SU-DHL-6 (cell line): ENCODE measurements around the gene CADM1.

Experiments used
- H2AFZ ChIP-seq: fragments of 200-600 bp; sonication (generic); 2 replicates; pipeline ENCODE4 v1.6.1; 2014; ENCODE audit warnings: low read depth, mild to moderate bottlenecking, moderate library complexity, mixed read lengths, antibody characterized with exemption, low read length; ENCODE audit not compliant: severe bottlenecking
- H3F3A ChIP-seq: fragments of 200-600 bp; shearing (Covaris generic); 2 replicates; pipeline ENCODE4 v1.6.0; 2016; ENCODE audit warnings: antibody characterized with exemption, mild to moderate bottlenecking; ENCODE audit not compliant: insufficient read depth
- H3K27ac ChIP-seq: fragments of 200-600 bp; sonication (generic); 2 replicates; pipeline ENCODE4 v1.5.1; 2016; ENCODE audit warnings: low read depth, mild to moderate bottlenecking, low read length, moderate library complexity, mixed read lengths
- H3K27me3 ChIP-seq: fragments of 200-600 bp; sonication (generic), shearing (Covaris generic); 2 replicates; pipeline ENCODE4 v1.6.0; 2014; ENCODE audit warnings: mild to moderate bottlenecking, low read length
- H3K36me3 ChIP-seq: fragments of 200-600 bp; sonication (generic); 2 replicates; pipeline ENCODE4 v1.6.1; 2014; ENCODE audit warnings: mild to moderate bottlenecking, low read length, mixed read lengths
- H3K4me2 ChIP-seq: fragments of 300-600, 200-600 bp; shearing (Covaris generic), sonication (generic); 2 replicates; pipeline ENCODE4 v1.6.0; 2014; ENCODE audit warnings: low read length, low read depth, mild to moderate bottlenecking; ENCODE audit not compliant: poor library complexity, severe bottlenecking
- H3K4me3 ChIP-seq: fragments of 200-600 bp; sonication (generic); 2 replicates; pipeline ENCODE4 v1.5.1; 2014; ENCODE audit warnings: antibody characterized with exemption, low read length, mild to moderate bottlenecking, mixed read lengths; ENCODE audit not compliant: insufficient read depth, poor library complexity, severe bottlenecking
- H3K79me2 ChIP-seq: fragments of 200-600 bp; sonication (generic); 2 replicates; pipeline ENCODE4 v1.6.1; 2014; ENCODE audit warnings: mild to moderate bottlenecking, low read length, moderate library complexity; ENCODE audit not compliant: insufficient read depth
- H3K9ac ChIP-seq: fragments of 200-600 bp; sonication (generic); 2 replicates; pipeline ENCODE4 v1.7.0; 2014; ENCODE audit warnings: mild to moderate bottlenecking, low read length
- H3K9me2 ChIP-seq: fragments of 200-600 bp; sonication (generic); replicated peaks from 2 replicates; pipeline ENCODE4 v1.6.1; 2014; ENCODE audit warnings: low read length; ENCODE audit not compliant: insufficient read depth
- H3K9me3 ChIP-seq: fragments of 200-600 bp; sonication (generic); 2 replicates; pipeline ENCODE4 v1.6.1; 2014; ENCODE audit warnings: low read length, mixed read lengths; ENCODE audit not compliant: insufficient read depth
- H4K20me1 ChIP-seq: fragments of 200-600 bp; sonication (generic); 2 replicates; pipeline ENCODE4 v1.6.1; 2014; ENCODE audit warnings: low read depth, mild to moderate bottlenecking, antibody characterized with exemption, low read length, moderate library complexity, mixed read lengths
- CTCF ChIP-seq: fragments of 200-600 bp; sonication (generic); IDR thresholded peaks from one replicate; pipeline ENCODE4 v1.5.1; 2017; ENCODE audit warnings: antibody characterized with exemption, mild to moderate bottlenecking, low read length, moderate library complexity; ENCODE audit not compliant: insufficient read depth, poor library complexity, severe bottlenecking
- EZH2phosphoT487 ChIP-seq: fragments of 200-600 bp; sonication (generic), shearing (Covaris generic); conservative IDR thresholded peaks from 2 replicates; pipeline ENCODE4 v1.6.1; 2018; ENCODE audit warnings: mild to moderate bottlenecking, antibody characterized with exemption, low read length, moderate library complexity, mixed read lengths

Gene CADM1

DNA sequence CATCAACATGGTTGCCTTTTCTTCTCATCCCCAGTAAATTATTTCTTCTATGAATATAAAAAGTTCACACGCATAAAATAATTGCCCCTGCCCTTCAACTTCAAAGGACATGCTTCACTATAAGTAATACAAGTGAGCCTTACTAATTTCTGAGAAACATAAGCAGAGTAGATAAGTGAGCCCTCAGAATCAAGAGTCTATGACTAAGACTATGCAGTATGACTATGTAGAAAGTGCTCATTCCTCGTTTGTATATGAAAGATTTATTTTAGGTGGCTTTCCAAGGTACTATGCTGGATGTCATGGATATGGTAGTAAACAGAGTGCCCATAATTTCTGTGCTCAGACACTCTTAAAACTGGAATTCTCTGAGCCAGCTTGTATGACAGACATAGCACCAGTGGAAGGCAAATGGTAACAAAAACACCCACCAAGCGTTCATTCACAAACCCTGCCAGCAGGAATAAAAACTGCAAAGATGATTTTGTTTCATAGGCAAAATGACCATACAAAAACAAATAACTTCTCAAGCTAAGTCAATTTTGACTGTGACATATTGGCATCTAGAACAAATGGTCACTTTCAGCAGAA, 189.8 kb downstream of the CADM1 start:
- TF ChIP-seq CTCF (no peak), EZH2phosphoT487 (no peak)
- no peaks in the 10 kb centered on the region for H3K27me3 ChIP-seq

GRCh38 chr11:115313224-115313838, 190.9 kb downstream of the CADM1 start:
- Histone ChIP-seq H4K20me1 (no peaks in the 10 kb centered on the region), H3F3A (no peaks in the 10 kb centered on the region), H3K36me3 (no peaks in the 10 kb centered on the region), H2AFZ (no peak overlapping the region), H3K27ac (no peak overlapping the region), H3K4me2 (no peak overlapping the region), H3K4me3 (no peak overlapping the region), H3K9ac (no peak overlapping the region), H3K9me3 (no peaks in the 10 kb centered on the region), H3K27me3 (no peaks in the 10 kb centered on the region), H3K9me2 (no peaks in the 10 kb centered on the region), H3K79me2 (no peaks in the 10 kb centered on the region)
- no peak for TF ChIP-seq EZH2phosphoT487
- no peak for TF ChIP-seq CTCF

More for the DNA sequence above, 189.8 kb downstream of the CADM1 start:
- Histone ChIP-seq H3K27ac (no peak overlapping the region), H3K4me3 (no peak overlapping the region), H3K9me3 (no peaks in the 10 kb centered on the region), H2AFZ (no peak overlapping the region), H4K20me1 (no peaks in the 10 kb centered on the region), H3K4me2 (no peak overlapping the region), H3K9ac (no peak overlapping the region), H3K79me2 (no peaks in the 10 kb centered on the region), H3K36me3 (no peaks in the 10 kb centered on the region), H3K9me2 (no peaks in the 10 kb centered on the region), H3F3A (no peaks in the 10 kb centered on the region)

DNA sequence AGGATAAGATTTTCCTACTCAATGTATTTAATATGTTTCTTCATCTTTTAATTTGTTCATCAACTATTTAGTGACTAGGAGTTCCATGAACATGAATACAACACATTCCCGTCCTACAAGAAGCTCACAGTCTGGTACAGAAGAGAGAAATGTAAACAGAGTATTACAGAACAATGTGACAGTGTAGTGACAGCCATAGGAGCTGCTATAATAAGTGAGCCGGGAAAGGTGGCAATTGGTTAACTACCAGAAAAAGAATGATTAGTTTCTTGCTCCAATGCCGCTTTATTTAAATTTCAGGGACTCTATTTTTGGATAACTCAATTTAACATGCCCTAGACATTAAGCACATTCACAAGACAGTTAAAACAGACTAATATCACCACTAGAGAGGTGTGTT, 192.3 kb downstream of the CADM1 start:
- Histone ChIP-seq H4K20me1 (no peaks in the 10 kb centered on the region), H3K79me2 (no peaks in the 10 kb centered on the region), H3F3A (no peaks in the 10 kb centered on the region), H3K4me2 (no peak overlapping the region), H3K9ac (no peak overlapping the region), H2AFZ (no peak overlapping the region), H3K36me3 (no peaks in the 10 kb centered on the region), H3K4me3 (no peak overlapping the region), H3K9me2 (no peaks in the 10 kb centered on the region), H3K27me3 (no peaks in the 10 kb centered on the region), H3K9me3 (no peaks in the 10 kb centered on the region), H3K27ac (no peak overlapping the region)
- TF ChIP-seq EZH2phosphoT487 (no peak), CTCF (no peak)
